T-cell (primary cell): ENCODE data around the gene PTPRC. TPM values are rescaled to one million over a fixed set of nuclear protein-coding genes. Genes with fewer than 3 reads are reported as not detected.
A peak's percentile ranks its signal among the peaks of the same experiment; 100 is the strongest.

Experiments
- ATAC-seq, 4 experiments: fragments of 200-7000 bp in 3 of 4; fragments of 150-1000 bp in 1 of 4; cut with Tn5 transposase; replicated peaks in 1 of 4; 1 replicate in 3 of 4; 2 replicates in 1 of 4; pipeline ENCODE4 v1.10.0; 2021; ENCODE audit warnings: moderate library complexity in 3 of 4, mild to moderate bottlenecking in 2 of 4, moderate number of reproducible peaks in 1 of 4
- CTCF ChIA-PET, 2 donors: fragments of 300-600 bp; sonication (Branson Sonifier 250); formaldehyde crosslinking; loops; one replicate each; lab custom pipeline; 2022; ENCODE audit warnings: antibody characterized with exemption in 2 of 2; lab: Charles Lee
- POLR2A ChIA-PET, 2 donors: fragments of 300-600 bp; sonication (Branson Sonifier 250); formaldehyde crosslinking; loops; one replicate each; lab custom pipeline; 2022; ENCODE audit warnings: antibody characterized with exemption in 2 of 2; lab: Charles Lee
- DNase-seq, 35 experiments: peaks; one replicate each; pipeline versions ENCODE4 v3.0.0 to v3.0.0-alpha.2; 2013 to 2023
- H3K27ac ChIP-seq: one replicate; pipeline ENCODE4 v1.5.1; 2013; ENCODE audit warnings: low read length
- H3K27me3 ChIP-seq, 2 experiments: replicated peaks in 1 of 2; 1 replicate in 1 of 2; 2 replicates in 1 of 2; pipeline versions ENCODE4 v1.6.1 to v1.7.0; 2013; ENCODE audit warnings: low read length in 1 of 2, mixed read lengths in 1 of 2; ENCODE audit not compliant: control insufficient read depth in 2 of 2, insufficient read depth in 2 of 2; ENCODE audit errors: extremely low read depth in 1 of 2
- H3K36me3 ChIP-seq, 2 donors: 1 replicate in 1 of 2; 2 replicates in 1 of 2; pipeline versions ENCODE4 v1.6.1 to v1.7.0; 2013; ENCODE audit warnings: low read length in 1 of 2; ENCODE audit not compliant: control insufficient read depth in 2 of 2, insufficient read depth in 1 of 2; ENCODE audit errors: extremely low read depth in 1 of 2
- H3K4me1 ChIP-seq, 2 experiments: 1 replicate in 1 of 2; 2 replicates in 1 of 2; pipeline versions ENCODE4 v1.6.1 to v1.7.0; 2013; ENCODE audit warnings: low read length in 2 of 2, mixed read lengths in 1 of 2; ENCODE audit not compliant: insufficient read depth in 2 of 2, control insufficient read depth in 1 of 2; ENCODE audit errors: extremely low read depth in 1 of 2
- H3K4me3 ChIP-seq, 2 donors: 1 replicate in 1 of 2; 2 replicates in 1 of 2; pipeline versions ENCODE4 v1.5.1 to v1.7.0; 2013; ENCODE audit warnings: mild to moderate bottlenecking in 2 of 2, low read length in 1 of 2, moderate library complexity in 1 of 2; ENCODE audit not compliant: control insufficient read depth in 1 of 2; ENCODE audit errors: extremely low read depth in 1 of 2
- H3K9me3 ChIP-seq: 2 replicates; pipeline ENCODE4 v1.7.0; 2013
- H3K27ac Mint-ChIP-seq, 2 donors: one replicate each; pipeline ENCODE4 v1.8.0; 2020 to 2021; ENCODE audit warnings: mild to moderate bottlenecking in 2 of 2, mixed read lengths in 2 of 2
- H3K27me3 Mint-ChIP-seq, 2 donors: one replicate each; pipeline ENCODE4 v1.8.0; 2021 to 2022; ENCODE audit warnings: mixed read lengths in 2 of 2
- H3K36me3 Mint-ChIP-seq: one replicate; pipeline ENCODE4 v1.8.0; 2021; ENCODE audit warnings: mixed read lengths
- H3K4me1 Mint-ChIP-seq, 3 donors: one replicate each; pipeline ENCODE4 v1.8.0; 2020 to 2022; ENCODE audit warnings: mixed read lengths in 3 of 3, mild to moderate bottlenecking in 1 of 3
- H3K4me3 Mint-ChIP-seq, 3 donors: one replicate each; pipeline ENCODE4 v1.8.0; 2020 to 2022; ENCODE audit warnings: mild to moderate bottlenecking in 3 of 3, mixed read lengths in 3 of 3, moderate library complexity in 3 of 3
- H3K9me3 Mint-ChIP-seq, 3 donors: one replicate each; pipeline ENCODE4 v1.8.0; 2020 to 2022; ENCODE audit warnings: mixed read lengths in 3 of 3
- WGBS: methylation state at CpG from one replicate; pipeline ENCODE4 v1.1.5; 2013; ENCODE audit warnings: missing lambda C conversion rate; ENCODE audit not compliant: insufficient coverage; 5-methylcytosine and 5-hydroxymethylcytosine counted together
- total RNA-seq, 35 experiments: library from RNA in 6 of 35; stranded (reverse) in 6 of 35; fragments of 120-200 nt in 1 of 35; gene quantifications; one replicate each; pipeline versions ENCODE4 v1.2.1 to v1.2.4 and lab custom pipeline; 2013 to 2026

The PTPRC gene
- total RNA-seq, 5 donors from 2014 or later (not counting 1 experiment from before 2014, with no cell fraction given), result 674 to 984 (median 781) TPM

- Histone ChIP-seq H3K9me3 (no peaks in the 10 kb centered on the region), H3K27ac (peak overlapping the region; percentile 87), H3K4me1 (peaks cover 23 to 75% of the 10 kb centered on the region in 2 experiments), H3K4me3 (peak overlapping the region in 1 of 2 donors; percentile 9), H3K36me3 (peaks cover 0 to 9% of the 10 kb centered on the region in 2 donors), H3K27me3 (no peaks in the 10 kb centered on the region)
- peak in 34 of 35 experiments; percentile 63 to 95 (median 86) for DNase-seq
- H3K36me3 Mint-ChIP-seq, result peaks cover 25% of the 10 kb centered on the region
- H3K4me3 Mint-ChIP-seq, result peak overlapping the region; percentile 71 to 85 (median 73)
- peak; percentile 73 to 84 (median 79) for ATAC-seq
- no peaks in the 10 kb centered on the region for H3K27me3 Mint-ChIP-seq
- H3K4me1 Mint-ChIP-seq, result peaks cover 76 to 82% (median 79%) of the 10 kb centered on the region in 3 donors
- no peaks in the 10 kb centered on the region for H3K9me3 Mint-ChIP-seq
- POLR2A ChIA-PET, result interaction anchor here (0.5 to 3.2 kb wide), 32 partner anchors 8 to 1164 kb away, joined by 3 to 49 read pairs (median 5); partner anchors contain the start of gene PTPRC (in 1 of the 2)
- CTCF ChIA-PET, result interaction anchor here (0.6 to 2.2 kb wide), 19 partner anchors 8 to 490 kb away, joined by 3 to 31 read pairs (median 5); partner anchors contain the start of gene PTPRC (in 1 of the 2)
- WGBS, result 0% methylated on average over 3 of the region's 4 CpGs
- H3K27ac Mint-ChIP-seq, result peak overlapping the region; percentile 95 to 98
Measured at GRCh38 chr1:198656500-198656932, 17.7 kb downstream of the PTPRC start.

DNA sequence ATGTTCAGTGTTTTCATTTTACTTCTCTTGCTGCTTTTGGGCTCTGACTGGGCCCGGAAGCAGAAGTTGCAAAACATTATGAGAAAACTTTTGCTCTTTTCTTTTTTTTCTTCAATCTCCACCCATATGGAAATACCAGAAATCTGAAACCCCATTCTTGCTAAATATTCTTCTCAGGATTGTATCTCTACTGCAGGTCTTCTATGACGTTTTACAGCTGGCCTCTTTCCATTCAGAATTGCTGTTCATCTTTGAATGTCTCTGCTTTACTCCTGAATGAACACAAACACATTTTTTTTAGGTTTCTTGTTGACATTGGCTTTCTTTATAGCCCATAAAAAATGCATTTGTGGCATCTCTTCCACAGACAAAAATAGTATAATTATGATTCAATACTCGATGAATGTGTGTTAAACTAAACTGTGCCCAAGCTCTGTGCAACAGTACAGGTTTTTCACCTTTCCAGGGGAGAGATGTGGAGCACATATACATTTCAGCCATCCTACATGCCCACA is 18.8 kb downstream of the PTPRC start:
- ChIA-PET CTCF (interaction anchor here (0.8 to 2.2 kb wide), 7 partner anchors 9 to 37 kb away, joined by 3 to 31 read pairs (median 6); no protein-coding TSS in a partner anchor), POLR2A (interaction anchor here (0.6 to 3.2 kb wide), 18 partner anchors 9 to 37 kb away, joined by 3 to 49 read pairs (median 6); no protein-coding TSS in a partner anchor)
- Mint-ChIP-seq H3K36me3 (peaks cover 27% of the 10 kb centered on the region), H3K9me3 (no peaks in the 10 kb centered on the region), H3K4me1 (peaks cover 74 to 82% (median 76%) of the 10 kb centered on the region in 3 donors), H3K27ac (peak overlapping the region; percentile 97 to 98), H3K4me3 (peak overlapping the region; percentile 65 to 85 (median 73)), H3K27me3 (no peaks in the 10 kb centered on the region)
- Histone ChIP-seq H3K27me3 (no peaks in the 10 kb centered on the region), H3K36me3 (peaks cover 0 to 10% of the 10 kb centered on the region in 2 donors), H3K9me3 (no peaks in the 10 kb centered on the region), H3K4me1 (peaks cover 22 to 77% of the 10 kb centered on the region in 2 experiments), H3K27ac (peak overlapping the region; percentile 87), H3K4me3 (peak overlapping the region; percentile 4 to 15)
- peak; percentile 38 to 48 (median 42) for ATAC-seq
- peak in 12 of 35 experiments; percentile 19 to 79 (median 28) for DNase-seq
- WGBS, result 0% methylated on average over 1 of the region's 3 CpGs

DNA sequence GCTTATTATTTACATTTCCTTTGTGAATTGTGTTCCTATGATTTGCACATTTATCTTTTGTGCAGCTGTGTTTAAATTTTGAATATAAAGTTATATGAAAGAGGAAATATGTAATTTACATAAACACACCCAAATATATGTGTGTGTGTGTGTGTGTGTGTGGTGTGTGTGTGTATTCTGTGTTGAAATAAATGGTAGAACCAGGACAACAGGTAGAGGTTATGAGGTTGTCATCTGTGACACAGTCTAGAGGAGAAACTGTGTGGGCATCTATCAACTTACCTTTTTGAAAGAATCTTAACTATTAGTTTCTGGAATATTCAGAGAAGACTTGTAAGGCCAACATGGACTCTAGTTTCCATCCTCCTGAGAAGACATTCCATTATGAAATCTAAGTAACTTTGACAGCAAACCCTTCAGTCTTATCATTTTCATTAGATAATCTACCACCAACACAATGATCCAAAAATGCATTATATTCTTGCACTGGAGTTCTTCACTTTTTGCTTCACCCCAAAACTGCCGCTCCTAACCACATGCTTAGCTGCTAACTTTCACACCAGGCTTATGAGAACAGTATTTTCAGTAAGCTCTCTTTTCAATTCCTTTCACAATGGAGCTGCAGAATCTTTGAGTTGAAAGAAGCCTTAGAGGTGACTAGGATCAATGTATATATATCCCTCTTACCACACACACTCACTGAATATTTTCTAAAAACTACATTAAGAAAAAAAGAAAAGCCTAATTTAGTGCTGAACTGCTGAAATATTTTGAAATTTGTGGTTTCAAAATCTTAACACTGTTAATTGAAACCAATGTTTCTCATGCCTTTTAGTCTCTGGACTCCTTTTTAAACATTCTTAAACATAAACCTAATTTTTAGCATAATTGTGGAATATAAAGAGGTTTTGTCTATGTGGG is 21.8 kb downstream of the PTPRC start:
- H3K9me3 Mint-ChIP-seq, result no peaks in the 10 kb centered on the region
- H3K27ac Mint-ChIP-seq, result peak overlapping the region; percentile 88 to 95
- no peaks in the 10 kb centered on the region for H3K27me3 ChIP-seq
- H3K4me1 ChIP-seq, result peaks cover 41 to 80% of the 10 kb centered on the region in 2 experiments
- peaks cover 75 to 88% (median 78%) of the 10 kb centered on the region in 3 donors for H3K4me1 Mint-ChIP-seq
- ChIA-PET CTCF (interaction anchor here (0.5 to 1.7 kb wide), 6 partner anchors 11 to 603 kb away, joined by 3 to 6 read pairs (median 3); no protein-coding TSS in a partner anchor), POLR2A (interaction anchor here (0.6 to 2.7 kb wide), 10 partner anchors 8 to 35 kb away, joined by 4 to 17 read pairs (median 6); no protein-coding TSS in a partner anchor)
- peak overlapping the region; percentile 53 to 71 (median 60) for H3K4me3 Mint-ChIP-seq
- no CpG with 5 or more reads among the region's 1 CpG for WGBS
- no peak overlapping the region for H3K4me3 ChIP-seq
- peaks cover 39% of the 10 kb centered on the region for H3K36me3 Mint-ChIP-seq
- H3K27me3 Mint-ChIP-seq, result no peaks in the 10 kb centered on the region
- peak in 5 of 35 experiments; percentile 12 to 64 (median 32) for DNase-seq
- peak overlapping the region; percentile 87 for H3K27ac ChIP-seq
- H3K36me3 ChIP-seq, result peaks cover 0 to 25% of the 10 kb centered on the region in 2 donors
- ATAC-seq, result no peak
- H3K9me3 ChIP-seq, result no peaks in the 10 kb centered on the region

- Mint-ChIP-seq H3K9me3 (no peaks in the 10 kb centered on the region), H3K4me3 (peak overlapping the region; percentile 71 to 75 (median 72)), H3K36me3 (peaks cover 55% of the 10 kb centered on the region), H3K27me3 (no peaks in the 10 kb centered on the region), H3K27ac (peak overlapping the region; percentile 95), H3K4me1 (peaks cover 76 to 92% (median 81%) of the 10 kb centered on the region in 3 donors)
- ChIA-PET CTCF (interaction anchor here (0.5 to 1.7 kb wide), 6 partner anchors 12 to 418 kb away, joined by 3 to 5 read pairs (median 3); no protein-coding TSS in a partner anchor), POLR2A (interaction anchor here (0.6 to 1.6 kb wide), 13 partner anchors 9 to 125 kb away, joined by 3 to 6 read pairs (median 4); no protein-coding TSS in a partner anchor)
- no peaks in the 10 kb centered on the region for H3K27me3 ChIP-seq
- peaks cover 0 to 42% of the 10 kb centered on the region in 2 donors for H3K36me3 ChIP-seq
- H3K4me1 ChIP-seq, result peaks cover 40 to 85% of the 10 kb centered on the region in 2 experiments
- peak overlapping the region; percentile 87 for H3K27ac ChIP-seq
- no peak overlapping the region for H3K4me3 ChIP-seq
- ATAC-seq (peak in 3 of 4 experiments; percentile 11 to 20 (median 16)), DNase-seq (no peak)
- H3K9me3 ChIP-seq, result no peaks in the 10 kb centered on the region
- WGBS, result 20% methylated on average over 2 of the region's 5 CpGs
Measured at GRCh38 chr1:198662821-198663220, 24.0 kb downstream of the PTPRC start.

- Mint-ChIP-seq H3K4me1 (peaks cover 77 to 92% (median 83%) of the 10 kb centered on the region in 3 donors), H3K9me3 (no peaks in the 10 kb centered on the region), H3K4me3 (peak overlapping the region; percentile 60 to 69 (median 69)), H3K36me3 (peaks cover 63% of the 10 kb centered on the region), H3K27ac (peak overlapping the region; percentile 88 to 96), H3K27me3 (no peaks in the 10 kb centered on the region)
- Histone ChIP-seq H3K27ac (peak overlapping the region; percentile 87), H3K9me3 (no peaks in the 10 kb centered on the region), H3K27me3 (no peaks in the 10 kb centered on the region), H3K4me3 (peak overlapping the region; percentile 13 to 32), H3K36me3 (peaks cover 0 to 53% of the 10 kb centered on the region in 2 donors), H3K4me1 (peaks cover 46 to 88% of the 10 kb centered on the region in 2 experiments)
- ATAC-seq (peak; percentile 27 to 65 (median 37)), DNase-seq (peak in 1 of 35 experiments; percentile 58)
- no CpG with 5 or more reads among the region's 7 CpGs for WGBS
- POLR2A ChIA-PET, result interaction anchor here (0.5 to 1.2 kb wide), 5 partner anchors 16 to 140 kb away, joined by 3 to 15 read pairs (median 5); no protein-coding TSS in a partner anchor
- CTCF ChIA-PET, result no interaction called here
Measured at GRCh38 chr1:198664068-198664788, 25.4 kb downstream of the PTPRC start.
